DMS153 treated with DMSO at 0.1 percent for 48 hours (cell line): Measurements from ENCODE around the gene ARHGAP30.
"Not testable (repeated sequence)": the region's sequence is repeated elsewhere in the genome, so short reads cannot be mapped to it uniquely, and the experiment has no call there.

Experiments
- DNase-seq: peaks from one replicate; lab custom pipeline; 2025; ENCODE audit not compliant: unreplicated experiment; lab: John Stamatoyannopoulos, UW

ARHGAP30 gene

DNA sequence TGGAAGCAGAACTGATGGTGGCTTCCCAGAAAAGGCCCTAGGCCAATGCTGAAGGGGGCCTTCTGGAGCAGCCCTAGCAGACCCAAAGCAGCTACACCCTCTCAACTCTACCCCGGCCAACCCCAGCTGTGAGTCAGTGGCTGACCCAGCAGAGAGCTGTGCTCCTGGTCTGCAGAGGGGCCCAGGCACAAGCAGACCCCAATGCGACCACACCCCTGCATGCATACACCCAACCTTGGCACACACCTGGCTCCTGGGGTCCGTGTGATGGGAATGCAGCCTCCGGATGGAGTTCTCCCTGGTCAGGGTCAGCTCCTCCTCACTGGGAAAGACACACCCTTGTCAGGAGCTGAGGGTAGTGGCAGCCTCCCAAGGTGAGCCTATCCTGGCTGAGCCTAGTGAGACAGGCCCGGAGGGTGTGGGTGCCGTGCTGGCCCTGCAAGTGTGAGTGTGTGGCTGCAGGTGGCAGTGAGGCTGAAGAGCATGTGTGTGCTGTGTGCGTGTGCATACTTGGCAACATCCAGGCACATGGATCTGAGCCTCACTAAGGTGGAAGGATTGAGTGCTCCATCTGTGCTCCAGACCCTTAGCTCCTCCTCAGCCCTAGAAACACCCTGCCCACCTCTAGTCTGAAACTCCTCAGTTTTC lies 3.9 kb upstream of the ARHGAP30 start:
- DNase-seq, result no peak

DNA sequence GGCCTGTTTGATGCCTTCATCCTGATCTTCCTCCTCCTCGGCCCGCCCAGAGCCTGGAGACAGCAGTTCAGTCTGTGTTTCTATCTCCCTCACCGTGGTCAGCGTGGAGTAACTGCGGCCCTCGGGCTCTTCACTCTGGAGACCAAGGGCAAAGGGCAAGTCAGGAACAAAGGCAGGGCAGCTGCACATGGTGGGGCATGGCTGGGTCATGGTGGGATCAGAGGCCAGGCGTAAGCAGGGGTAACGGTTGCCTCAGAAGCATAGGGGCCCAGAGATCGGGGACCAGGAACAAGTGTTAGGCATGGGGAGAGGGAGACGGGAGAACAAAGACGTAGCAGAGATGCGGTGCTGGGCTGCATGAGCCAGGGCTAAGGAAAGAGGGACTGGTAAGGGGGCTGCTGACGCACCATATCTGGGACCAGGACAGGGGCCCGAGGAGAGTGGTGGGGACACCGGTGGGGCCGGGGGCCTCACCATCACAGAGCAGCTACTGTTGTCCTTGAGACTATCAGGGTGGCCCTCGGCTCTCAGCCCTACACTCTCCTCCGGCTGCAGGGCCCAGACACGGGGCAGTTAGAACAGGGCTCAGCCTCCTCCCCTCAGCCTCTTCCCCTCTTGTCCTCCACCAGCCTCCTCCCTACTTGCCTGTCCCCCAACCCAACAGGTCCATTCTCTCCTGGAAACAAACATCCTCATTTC lies 3.2 kb upstream of the ARHGAP30 start:
- no peak for DNase-seq

DNA sequence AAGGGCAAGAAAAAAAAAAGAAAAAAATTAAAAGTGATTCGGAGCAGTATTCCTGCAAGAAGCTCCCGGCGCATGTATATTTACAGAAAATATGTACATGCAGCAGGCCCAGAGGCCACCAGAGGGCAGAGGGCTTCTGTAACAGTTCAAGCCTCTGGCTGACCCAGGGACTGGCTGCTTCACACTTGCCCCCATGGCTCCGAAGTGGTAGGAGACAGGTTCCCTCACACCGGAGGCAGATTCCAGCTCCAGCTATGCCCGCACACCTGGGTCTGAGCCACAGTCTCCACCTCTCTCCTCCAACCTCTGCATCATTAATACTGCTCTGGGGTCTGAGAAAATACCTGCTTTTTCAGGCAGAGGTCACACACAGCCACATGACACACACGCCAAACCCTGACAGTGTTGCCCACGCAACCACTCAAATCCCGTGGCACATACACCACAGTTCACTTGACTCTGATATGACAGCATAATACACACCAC lies 2.2 kb upstream of the ARHGAP30 start:
- DNase-seq, result peak; percentile 23

DNA sequence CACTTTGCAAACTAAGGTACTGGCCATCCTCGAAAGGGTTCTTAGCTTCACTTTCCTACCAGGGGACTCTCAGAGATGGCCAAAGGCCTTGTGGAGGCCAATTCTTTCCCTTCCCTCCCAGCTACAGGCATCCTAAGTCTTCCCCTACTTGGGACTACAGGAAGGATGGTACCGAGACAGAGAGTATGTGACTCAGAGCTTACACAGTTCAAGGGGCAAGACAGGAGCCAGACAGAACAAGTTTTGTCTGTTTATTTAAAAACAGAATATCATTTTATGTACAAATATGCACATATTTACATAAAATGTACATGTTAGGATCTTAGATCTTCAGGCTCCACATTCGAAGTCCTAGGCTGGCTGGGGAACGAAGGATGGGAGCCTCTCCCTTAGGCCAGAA lies 1.1 kb upstream of the ARHGAP30 start:
- DNase-seq, result no peak

DNA sequence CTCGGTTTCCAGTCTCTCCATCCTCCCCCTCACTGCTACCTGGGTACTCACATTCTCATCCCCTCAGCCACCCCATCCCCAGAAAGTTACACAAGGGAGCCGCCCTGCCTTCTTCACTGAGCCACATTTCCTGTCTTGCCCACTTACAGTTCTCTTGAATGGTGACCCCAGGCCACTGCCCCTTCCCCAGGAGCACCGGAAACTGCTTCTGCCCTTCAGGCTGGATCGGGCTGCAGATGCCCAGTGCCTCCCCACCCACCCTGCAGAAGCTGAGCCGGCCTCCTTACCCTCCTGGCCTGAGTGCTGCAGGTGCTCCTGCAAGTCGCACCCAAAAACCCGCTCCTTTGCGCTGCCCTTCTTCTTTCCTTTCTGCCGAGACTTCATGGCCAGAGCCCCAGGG lies 450 bp downstream of the ARHGAP30 start:
- DNase-seq, result no peak

DNA sequence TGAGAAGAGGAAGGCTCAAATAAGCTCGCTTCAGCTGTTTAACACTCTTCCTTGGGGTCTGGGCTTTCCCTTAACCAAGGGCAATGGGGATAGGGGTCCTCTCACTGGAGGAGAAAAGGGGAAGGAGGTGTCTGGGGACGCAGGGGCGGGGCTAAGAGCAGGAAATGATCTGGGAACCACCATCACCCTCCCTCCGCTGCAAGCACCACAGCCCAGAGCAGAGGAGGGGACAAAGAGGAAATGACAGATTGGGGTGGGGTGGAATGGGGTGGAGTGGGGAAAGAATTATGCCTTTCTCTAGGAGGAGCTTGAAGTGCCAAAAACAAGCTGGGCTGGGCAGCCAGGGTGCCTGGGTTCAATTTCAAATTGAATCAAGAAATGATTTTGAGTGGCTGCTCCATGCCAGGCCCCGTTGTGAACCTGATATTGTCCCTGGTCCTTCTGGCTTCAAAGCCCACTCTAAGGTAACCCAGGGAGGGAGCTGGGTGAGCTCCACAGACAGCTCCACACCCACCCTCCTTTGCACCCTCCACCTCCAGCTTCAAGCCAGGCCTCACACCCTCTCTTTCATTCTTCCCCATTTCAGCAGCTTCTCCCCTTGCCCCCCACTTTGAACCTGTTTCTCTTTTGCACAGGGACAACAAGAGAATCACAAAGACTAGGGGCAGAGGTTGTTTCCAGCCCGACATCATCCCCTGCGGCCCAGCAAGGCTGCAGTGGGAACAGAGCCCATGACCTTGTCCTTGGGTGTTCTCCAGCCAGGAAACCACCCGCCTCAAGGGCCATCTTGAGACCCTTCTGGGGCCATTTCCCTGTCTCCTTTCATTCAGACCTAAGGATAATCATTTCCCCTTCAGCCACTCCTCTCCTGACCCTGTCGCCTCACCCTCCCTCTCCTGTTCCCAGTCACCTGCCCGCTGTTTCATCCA lies 1.1 kb downstream of the ARHGAP30 start:
- DNase-seq, result no peak

DNA sequence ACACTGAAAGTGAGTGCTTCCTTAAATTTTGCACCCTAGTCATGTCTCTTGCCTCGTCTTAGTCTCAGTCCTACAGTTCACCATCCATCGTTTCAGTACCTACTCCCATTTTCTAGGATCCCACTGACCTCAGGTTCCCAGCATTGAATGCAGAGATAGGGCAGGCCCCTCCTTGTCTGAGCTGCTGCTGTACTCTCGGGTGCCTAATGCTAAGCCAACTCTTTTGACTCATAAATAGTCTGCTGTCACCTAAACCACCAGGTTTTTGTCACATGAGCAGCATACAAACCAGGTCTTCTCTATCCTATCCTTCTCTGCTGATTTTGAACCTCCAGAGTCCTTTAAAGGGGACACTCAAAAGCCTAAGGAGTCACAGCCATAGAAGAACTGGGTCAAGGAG lies 3.0 kb downstream of the ARHGAP30 start:
- DNase-seq, result no peak

DNA sequence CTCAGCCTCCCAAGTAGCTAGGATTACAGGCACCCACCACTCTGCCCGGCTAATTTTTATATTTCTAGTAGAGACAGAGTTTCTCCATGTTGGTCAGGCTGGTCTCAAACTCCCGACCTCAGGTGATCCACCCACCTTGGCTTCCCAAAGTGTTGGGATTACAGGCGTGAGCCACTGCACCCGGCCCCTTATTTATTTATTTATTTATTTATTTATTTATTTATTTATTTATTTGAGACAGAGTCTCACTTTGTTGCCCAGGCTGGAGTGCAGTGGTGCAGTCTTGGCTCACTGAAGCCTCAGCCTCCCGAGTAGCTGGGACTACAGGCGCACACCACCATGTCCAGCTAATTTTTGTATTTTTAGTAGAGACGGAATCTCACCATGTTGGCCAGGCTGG lies 4.0 kb downstream of the ARHGAP30 start:
- DNase-seq, result not testable (repeated sequence)

DNA sequence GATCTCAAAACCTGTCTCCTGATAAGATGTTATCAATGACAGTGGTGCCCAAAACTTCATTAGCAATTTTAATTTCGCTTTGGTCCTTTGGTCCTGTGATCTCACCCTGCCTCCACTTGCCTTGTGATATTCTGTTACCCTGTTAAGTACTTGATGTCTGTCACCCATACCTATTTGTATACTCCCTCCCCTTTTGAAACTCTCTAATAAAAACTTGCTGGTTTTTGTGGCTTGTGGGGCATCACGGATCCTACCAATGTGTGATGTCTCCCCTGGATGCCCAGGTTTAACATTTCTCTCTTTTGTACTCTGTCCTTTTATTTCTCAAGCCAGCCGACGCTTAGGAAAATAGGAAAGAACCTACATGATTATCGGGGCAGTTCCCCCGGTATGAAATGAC lies 5.8 kb downstream of the ARHGAP30 start:
- DNase-seq, result not testable (repeated sequence)

DNA sequence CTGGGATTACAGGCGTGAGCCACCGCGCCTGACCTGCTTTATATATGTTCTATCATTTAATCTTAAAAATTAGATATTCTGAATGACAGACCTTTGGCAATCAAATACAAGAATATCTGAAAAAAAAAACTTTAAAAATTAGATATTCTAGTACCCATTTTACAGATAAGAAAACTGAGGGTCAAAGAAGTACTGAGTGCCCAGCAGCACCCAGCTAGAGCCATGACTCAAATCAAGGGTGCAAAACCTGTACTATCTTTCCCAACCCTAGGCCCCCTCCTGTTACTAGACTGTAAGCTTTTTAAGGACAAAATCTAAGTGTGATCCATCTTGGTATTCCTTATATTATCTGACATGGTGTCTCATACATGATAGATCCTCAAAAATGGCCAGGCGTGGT lies 8.3 kb downstream of the ARHGAP30 start:
- DNase-seq, result no peak

DNA sequence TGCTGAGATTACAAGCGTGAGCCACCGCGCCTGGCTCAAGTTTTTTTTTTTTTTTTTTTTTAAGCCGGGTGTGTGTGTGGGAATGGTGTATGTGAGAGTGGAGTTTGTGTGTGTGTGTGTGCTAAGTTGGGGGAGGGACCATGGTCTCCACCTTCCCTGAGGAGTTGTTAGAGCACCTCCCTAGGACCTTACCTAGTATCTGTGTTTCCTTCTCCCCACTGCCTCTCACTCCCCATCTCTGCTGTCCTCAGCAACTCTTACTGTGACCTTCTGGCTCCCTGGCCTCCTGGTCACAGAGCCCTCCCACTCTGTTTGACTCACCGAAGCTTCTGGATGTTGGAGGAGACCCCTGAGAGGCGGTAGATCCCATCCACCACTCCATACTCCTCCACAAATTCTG lies 10.4 kb downstream of the ARHGAP30 start:
- no peak for DNase-seq

DNA sequence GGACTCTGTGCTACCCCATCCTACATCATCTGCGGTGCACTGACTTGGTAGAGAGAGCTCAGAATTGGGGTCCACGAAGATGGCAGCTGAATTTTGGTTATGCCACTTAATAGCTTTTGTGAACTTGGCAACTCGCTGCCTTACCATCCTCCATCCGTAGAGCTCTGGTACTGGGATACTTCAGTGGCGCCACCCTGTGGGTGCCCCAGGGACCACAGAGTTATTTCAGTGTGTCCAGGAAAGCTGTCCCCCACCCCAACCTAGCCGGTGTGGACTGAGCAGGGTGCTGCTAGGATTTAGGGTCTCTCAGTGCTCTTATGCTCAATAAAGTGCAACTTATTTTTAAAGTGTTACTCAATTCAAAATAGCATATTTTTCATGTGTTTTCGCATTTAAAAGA lies 14.9 kb downstream of the ARHGAP30 start:
- no peak for DNase-seq

DNA sequence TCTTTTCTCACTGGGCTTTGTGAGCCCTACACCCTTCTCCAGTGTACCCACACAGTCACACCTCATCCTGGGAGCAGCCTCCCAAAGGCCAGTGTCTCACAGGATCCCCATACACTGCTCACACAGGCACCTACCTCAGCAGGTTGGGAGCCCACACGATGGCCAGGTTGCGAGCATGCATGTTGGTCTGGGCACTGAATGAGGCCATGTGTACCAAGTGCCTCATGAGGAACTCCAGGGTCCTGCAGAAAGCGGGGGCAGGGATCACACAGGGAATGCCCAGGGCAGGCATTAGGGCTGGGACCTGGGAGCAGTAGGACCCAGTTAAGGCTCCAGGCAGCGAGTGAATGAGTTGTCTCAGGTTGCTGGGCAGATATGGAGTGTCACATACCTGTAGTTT lies 15.5 kb downstream of the ARHGAP30 start:
- DNase-seq, result no peak

DNA sequence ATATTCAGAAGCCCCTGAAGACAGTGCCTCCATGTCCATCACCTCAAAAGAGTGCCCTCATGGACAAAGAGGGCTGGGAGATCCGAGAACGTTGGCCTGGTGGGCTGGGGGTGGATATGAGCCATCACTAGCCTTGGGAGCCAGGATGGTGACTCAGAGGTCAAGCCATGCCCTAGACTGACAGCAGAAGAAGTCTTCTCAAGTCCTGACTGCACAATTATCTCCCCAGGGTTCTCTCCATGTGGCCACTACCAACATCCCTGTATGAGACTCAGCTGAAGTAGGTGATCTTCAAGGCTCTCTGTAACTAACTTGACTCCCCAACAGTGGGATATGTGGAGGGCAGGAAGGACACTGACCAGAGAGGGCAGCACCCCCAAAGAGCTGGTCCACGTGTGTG lies 16.8 kb downstream of the ARHGAP30 start:
- DNase-seq, result no peak

DNA sequence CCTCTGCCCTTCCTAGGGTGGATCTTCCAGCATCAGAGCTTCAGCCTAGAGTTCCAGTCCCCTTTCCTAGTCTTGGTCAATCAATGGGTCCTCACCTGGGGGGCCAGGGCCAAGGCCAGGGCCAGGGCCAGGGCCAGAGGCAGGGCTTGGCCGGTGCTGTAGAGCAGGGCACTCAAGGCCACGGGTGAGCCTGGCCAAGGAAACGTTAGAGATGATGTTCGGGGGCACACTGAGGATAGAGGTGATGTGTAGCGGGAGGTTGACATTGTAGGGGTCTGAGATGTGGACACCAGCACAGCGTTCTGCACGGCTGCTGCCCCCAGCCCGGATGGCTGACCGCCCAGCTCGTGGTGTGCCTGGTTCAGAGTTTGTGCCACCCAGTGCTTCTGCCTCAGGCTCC lies 18.5 kb downstream of the ARHGAP30 start:
- no peak for DNase-seq

DNA sequence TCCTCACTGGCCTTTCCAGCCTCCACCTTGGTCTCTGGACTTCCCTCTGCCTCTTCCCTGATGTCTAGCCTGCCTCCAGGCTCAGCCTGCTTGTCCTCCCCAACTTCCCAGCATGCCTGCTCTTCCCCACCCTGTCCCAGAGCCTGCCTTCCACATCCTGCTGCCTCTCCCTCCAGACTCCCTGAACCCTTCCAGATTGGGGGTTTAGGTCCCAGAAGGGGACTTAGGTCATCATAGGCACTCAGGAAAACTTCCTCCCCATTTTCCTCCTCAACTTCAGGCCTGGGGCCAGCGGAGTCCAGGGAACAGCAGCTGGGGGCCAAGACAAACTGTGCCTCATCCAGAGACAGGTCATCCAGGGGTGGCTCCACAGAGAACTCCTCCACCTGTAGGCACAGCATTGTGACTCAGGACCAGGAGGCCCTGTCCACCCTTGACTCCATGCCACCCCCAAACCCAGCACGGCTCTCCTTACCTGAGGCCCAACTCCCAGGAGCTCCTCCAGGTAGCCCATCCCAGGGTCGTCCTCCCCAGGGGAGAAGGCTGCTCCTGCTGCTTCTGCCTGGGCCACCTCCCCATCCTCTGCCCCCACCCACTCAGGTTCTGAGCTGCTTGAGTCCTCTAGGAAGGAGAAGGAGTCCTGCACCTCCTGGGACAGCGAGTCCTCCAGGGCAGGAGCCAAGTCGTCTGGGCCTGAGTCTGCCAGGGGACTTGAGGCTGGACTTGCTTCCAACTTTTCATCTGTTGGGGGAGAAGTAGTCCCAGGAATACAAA lies 20.6 kb downstream of the ARHGAP30 start:
- DNase-seq, result no peak

DNA sequence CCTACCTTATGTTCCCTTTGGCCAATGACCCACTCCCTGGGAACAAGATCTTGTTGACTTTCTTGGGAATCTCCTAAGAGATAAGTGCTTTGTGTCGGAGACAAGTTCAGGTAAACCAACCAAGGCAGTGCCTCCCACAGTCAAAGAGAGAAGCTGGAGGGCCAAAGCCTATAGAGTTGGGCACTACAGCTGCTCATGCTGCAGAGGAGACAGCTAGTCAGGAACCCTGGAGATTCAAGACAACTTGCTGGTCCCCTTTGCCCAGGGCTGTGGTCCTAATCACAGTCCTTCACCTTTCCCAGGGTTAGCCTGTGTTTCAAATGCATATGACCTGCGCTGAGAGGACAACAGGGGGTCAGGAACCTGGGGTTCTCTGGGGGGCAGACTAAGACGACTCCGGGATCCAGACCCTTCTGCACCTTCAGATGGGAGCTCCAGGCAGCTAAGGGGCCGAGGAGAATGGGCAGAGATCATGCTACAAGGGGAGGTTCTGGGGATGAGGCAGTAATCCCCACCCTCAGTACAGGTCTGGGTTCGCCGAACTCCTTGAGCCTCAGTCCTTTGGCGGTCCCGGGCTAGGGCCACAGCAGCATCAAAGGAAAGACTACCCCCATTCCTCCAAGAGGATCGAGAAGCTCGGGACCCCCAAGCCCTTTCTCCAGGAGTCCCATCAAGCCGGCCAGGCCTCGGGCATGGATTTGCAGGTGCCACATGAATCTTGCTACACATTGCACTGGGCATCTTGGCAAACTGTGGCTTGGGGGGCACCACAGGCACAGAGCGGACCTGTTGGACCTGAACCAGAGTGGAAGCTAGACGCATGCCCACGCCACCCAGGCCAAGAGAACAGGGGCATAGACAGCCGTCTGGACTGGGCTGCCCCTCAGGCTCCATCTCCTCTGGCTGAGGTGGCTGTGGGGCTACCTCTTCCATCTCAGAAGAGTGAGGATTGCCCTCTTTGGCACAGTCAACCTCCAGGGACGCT lies 22.0 kb downstream of the ARHGAP30 start:
- no peak for DNase-seq

DNA sequence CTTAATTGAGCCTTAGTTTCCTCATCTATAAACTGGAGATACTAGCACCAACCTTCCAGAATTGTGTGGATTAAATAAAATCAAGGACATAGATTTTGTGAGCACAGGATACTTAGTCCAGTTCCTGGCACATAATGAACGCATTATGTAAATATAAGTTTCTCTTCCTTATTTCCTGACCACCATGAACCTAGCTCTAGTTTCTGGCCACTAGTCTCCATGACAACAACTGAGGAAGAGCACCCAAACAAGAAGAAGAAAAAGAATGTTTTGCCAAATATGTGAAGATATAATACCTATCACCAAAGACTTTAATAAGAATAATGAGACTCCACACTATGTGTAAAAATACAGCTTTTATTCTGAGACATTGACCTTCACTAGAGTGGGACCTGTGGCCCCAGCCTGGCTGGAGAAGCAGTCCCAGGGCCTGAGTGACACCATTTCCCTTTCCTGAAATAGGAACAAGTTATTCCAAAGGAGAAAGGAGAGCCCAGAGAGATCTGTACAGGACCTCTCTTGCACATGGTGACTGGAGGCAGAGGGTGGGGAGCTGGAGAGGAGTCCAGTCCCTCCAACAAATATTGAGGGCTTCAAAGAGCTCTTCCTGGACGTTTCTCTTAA lies 23.0 kb downstream of the ARHGAP30 start:
- DNase-seq, result no peak
